GM21423 (cell line): ENCODE data around the gene PELO.
A peak's percentile ranks its signal among the peaks of the same experiment; 100 is the strongest.

Source experiments
- ATAC-seq: cut with Tn5 transposase; IDR thresholded peaks from one replicate; pipeline ENCODE4 v1.9.1; 2021; ENCODE audit warnings: mild to moderate bottlenecking, moderate library complexity; ENCODE audit not compliant: unreplicated experiment

PELO gene

DNA sequence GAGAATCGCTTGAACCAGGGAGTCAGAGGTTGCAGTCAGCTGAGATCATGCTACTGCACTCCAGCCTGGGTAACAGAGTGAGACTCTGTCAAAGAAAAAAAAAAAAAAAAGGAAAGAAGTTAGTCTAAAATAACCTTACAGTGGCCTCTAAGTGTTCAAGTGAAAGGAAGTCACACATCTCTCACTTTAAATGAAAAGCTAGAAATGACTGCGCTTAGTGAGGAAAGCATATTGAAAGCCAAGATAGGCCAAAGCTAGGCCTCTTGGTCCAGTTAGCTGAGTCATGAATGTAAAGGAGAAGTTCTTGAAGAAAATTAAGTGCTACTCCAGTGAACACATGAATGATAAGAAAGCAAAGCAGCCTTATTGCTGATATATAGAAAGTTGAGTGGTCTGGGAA lies 38.1 kb downstream of the PELO start:
- ATAC-seq: peak; percentile 85

DNA sequence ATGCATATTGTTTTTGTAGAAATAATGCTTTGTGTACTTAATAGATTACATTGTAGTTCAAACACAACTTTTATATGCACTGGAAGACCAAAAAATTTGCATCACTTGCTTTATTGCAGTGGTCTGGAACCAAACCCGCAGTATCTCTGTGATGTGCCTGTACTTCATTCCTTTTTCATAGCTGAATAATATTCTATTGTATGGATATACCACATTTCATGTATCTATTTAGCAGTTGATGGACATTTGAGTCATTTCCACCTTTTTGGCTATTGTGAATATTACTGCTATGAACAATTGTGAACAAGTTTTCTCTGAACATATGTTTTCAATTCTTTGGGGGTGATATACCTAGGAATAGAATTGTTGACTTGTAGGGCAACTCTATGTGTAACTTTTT lies 40.1 kb downstream of the PELO start:
- ATAC-seq: no peak

DNA sequence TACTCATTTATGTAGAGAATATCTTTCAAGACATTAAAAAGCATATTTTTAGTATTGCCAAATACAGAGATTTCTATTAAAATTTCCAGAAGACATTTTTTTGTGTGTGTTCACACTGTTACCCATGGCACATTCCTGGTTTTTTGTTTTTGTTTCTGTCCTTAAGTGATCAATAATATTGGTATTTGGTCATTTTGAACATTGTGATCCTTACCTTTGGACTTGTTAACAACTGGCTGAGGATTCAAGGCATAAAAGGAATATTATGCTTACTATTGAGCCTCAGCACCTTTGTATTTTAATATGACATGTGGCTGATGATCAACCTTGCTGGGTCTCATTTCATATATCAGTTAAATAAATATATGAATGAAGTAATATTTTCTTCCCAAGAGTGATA lies 41.9 kb downstream of the PELO start:
- ATAC-seq: no peak

DNA sequence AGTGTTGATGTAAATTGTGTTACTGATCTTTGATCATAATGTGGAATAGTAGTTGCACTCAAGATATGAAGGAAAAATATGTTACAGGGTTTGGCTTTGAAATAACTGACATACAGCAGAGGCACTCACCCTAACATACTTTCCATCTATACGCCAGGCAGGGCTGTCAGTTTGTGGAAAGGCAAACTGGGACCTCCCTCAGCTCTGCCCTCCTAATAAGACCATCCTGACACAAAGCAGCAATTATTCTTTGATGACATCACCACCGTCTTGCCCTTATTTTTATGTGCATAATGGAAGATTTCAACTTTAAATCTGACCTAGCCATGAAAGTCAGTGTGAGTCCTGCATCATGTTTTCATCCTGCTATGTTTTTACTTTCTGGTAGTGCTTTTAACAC lies 42.9 kb downstream of the PELO start:
- no peak for ATAC-seq

DNA sequence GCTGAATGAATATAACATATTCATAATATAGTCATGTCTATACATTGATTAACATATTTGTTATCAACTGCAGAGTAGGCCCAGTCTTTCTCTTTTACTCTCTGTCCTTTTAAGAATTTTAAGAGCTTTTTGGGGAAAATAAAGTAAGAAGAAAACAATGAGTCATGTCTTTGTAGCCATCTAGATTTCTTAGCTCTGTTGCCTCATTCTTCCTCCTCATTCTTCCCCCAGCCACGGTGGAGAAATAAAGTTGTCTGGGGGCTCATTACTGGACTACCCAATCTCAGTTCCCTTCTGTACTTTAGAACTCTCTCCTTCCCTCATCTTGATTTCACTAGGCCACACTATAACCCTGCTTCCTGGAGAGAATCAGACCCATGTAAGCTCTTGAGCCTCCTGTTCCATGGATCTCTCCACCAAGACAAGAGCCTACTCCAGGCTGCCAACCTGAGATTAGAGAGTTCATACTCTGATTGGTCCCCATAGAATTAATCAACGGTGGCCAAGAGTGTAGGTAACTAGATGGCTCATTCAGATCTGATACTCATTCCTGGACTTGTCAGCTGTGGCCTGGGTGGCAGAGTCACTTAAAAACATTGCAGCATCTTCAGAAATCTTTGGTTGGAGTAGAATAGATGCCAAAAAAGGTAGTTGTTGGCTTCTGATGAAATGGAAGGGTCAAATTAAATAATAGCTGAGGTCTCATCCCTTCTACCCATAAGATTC lies 44.2 kb downstream of the PELO start:
- no peak for ATAC-seq

DNA sequence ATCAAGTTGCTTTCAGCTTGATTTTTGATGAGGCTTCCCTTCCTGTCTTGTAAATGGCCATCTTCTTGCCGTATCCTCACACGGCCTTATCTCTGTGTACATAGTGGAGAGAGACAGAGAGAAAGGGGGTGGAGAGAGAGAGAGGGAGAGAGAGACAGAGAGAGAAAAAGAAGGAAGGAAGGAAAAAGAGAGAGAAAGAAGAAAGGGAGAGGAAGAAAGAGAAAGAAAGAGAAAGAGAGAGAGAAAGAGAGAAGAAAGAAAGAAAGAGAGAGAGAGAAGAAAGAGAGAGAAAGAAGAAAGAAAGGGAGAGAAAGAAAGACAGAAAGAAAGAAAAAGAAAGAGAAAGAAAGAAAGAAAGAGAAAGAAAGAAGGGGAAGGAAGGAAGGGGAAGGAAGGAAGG lies 46.6 kb downstream of the PELO start:
- no peak for ATAC-seq

DNA sequence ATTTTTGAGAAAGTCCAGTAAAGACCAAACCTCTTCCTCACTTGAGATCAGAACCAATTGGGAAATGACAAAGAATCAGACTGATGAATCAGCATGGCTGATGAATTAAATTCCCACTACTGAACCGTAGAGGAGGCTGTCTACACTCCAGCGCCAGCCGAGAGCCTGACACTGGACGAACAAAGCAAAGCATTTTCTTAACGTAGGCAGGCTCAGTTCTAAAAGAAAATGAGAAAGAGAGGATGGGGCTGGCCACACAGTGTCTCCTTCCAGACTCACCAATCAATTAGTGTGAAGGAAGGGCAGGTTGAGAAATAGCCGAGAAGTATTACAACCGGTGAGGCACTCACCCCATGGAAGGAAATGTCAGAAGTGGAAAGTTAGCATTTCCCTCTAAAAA lies 49.4 kb downstream of the PELO start:
- ATAC-seq: no peak
